Tibial nerve (tissue), 4 donors: ENCODE data around the gene RARRES1. TPM values are rescaled to one million over a fixed set of nuclear protein-coding genes. Genes with fewer than 3 reads are reported as not detected.
A peak's percentile ranks its signal among the peaks of the same experiment; 100 is the strongest.

Source experiments
- DNase-seq, 2 donors: peaks; one replicate each; pipeline ENCODE4 v3.0.0-alpha.2; 2019; ENCODE audit warnings: low spot score in 2 of 2
- H3K27ac ChIP-seq, 4 donors: fragments of 200-600 bp; sonication (generic) in 3 of 4; one replicate each; pipeline ENCODE4 v1.5.1; 2017 to 2019; ENCODE audit warnings: mild to moderate bottlenecking in 1 of 4
- H3K27me3 ChIP-seq, 2 donors: fragments of 200-600 bp; sonication (generic) in 1 of 2; one replicate each; pipeline versions ENCODE4 v1.5.1 to v1.6.0; 2017 to 2019
- H3K36me3 ChIP-seq, 3 donors: fragments of 200-600 bp; sonication (generic); one replicate each; pipeline ENCODE4 v1.5.1; 2018 to 2019
- H3K4me1 ChIP-seq, 4 donors: fragments of 200-600 bp; sonication (generic) in 3 of 4; one replicate each; pipeline ENCODE4 v1.5.1; 2017 to 2019
- H3K4me3 ChIP-seq, 4 donors: fragments of 200-600 bp; sonication (generic) in 3 of 4; one replicate each; pipeline ENCODE4 v1.5.1; 2017 to 2019; ENCODE audit warnings: mild to moderate bottlenecking in 1 of 4, moderate library complexity in 1 of 4
- H3K9me3 ChIP-seq, 4 donors: fragments of 200-600 bp; sonication (generic) in 3 of 4; one replicate each; pipeline ENCODE4 v1.5.1; 2017 to 2019
- EP300 ChIP-seq, 2 donors: sonication (generic); formaldehyde crosslinking; IDR thresholded peaks; one replicate each; pipeline ENCODE4 v1.6.1; 2017; ENCODE audit warnings: antibody characterized with exemption in 2 of 2, mild to moderate bottlenecking in 1 of 2
- POLR2A ChIP-seq, 2 donors: fragments of 450-650 bp; IDR thresholded peaks; one replicate each; pipeline ENCODE4 v1.6.1; 2017; ENCODE audit warnings: antibody characterized with exemption in 2 of 2, mild to moderate bottlenecking in 2 of 2, moderate library complexity in 2 of 2
- WGBS, 2 donors: methylation state at CpG; one replicate each; pipeline ENCODE4 v1.1.5; 2018; 5-methylcytosine and 5-hydroxymethylcytosine counted together
- total RNA-seq, 4 donors: library from RNA; depleted of rRNA; stranded (reverse); fragments of >200 nt; gene quantifications; one replicate each; pipeline ENCODE4 v1.1.0, GENCODE V29; 2016
- TF ChIP-seq, protein P1 (sequence below), 5 experiments: fragments of 200-600 bp in 3 of 5; fragments of 450-650 bp in 2 of 5; sonication (generic) in 3 of 5; IDR thresholded peaks; one replicate each; pipeline ENCODE4 v1.5.1; 2016 to 2019; ENCODE audit warnings: antibody characterized with exemption in 5 of 5, mild to moderate bottlenecking in 3 of 5, moderate library complexity in 2 of 5

The RARRES1 gene
- total RNA-seq, 4 donors from 2014 or later = 17.0 to 1,032 (median 80.4) TPM

DNA sequence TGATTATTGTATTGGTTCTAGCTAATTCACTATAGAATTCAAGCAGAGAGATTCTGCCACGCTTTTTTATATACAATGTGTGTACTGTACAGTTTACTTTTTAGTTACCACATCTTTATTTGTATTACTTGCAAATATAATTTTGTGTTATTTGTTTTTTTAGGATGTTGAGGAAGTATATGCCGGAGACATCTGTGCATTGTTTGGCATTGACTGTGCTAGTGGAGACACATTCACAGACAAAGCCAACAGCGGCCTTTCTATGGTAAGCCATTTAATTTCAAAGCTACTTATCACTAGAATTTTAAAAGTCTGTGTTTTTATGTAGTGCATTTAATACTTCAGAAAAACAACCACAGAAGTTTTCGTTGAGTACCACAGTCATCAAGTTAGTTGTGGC lies 71.5 kb downstream of the RARRES1 start:
- no peak for DNase-seq
- H3K36me3 ChIP-seq = peaks cover 0 to 77% (median 6%) of the 10 kb centered on the region in 3 donors
- WGBS, 2 donors = 89 to 91% methylated on average over 4 of the region's 4 CpGs

DNA sequence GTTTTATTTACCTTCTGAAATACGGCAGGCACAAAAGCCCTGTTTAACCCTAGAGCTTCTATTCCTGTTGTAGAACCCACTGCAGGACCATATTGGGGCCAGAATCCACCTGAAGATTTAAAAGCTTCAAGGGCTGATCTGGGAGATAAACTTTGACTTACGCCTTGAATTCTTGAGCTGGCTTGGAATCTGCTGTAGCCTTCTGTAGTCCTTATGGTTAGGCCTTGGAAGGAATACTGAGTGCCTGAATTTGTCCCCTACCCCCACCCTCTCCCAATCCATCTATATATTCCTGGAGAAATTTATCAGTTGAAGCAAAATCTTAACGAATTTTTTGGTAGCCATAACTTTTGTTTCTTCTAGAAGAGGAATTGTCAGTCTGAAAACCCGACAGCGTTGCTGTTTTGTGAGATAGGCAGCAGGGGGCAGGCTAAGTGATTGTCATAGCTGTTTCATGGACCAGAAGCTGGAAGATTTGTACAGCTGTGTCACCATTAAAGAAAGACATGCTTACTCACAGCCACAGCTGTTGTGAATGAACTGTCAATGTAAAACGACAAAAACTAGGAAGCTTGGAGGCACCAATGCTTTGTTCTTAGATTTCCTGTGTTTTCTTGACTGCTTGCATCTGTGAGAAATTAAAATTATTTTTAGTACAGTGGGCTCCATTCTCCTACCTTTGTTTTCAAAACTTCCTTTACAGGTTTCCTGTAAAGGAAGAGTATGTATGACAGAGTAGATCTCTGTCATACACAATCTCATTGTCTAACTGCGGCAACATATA lies 72.6 kb downstream of the RARRES1 start:
- H3K27me3 ChIP-seq = no peaks in the 10 kb centered on the region
- H3K4me3 ChIP-seq = no peak overlapping the region
- H3K9me3 ChIP-seq = no peaks in the 10 kb centered on the region
- WGBS, 2 donors = 45 to 49% methylated on average over 7 of the region's 7 CpGs
- peaks cover 0 to 79% (median 7%) of the 10 kb centered on the region in 3 donors for H3K36me3 ChIP-seq
- TF ChIP-seq EP300 (IDR thresholded peaks at IDR 0.05) (peak in 1 of 2 donors; percentile 10), POLR2A (IDR thresholded peaks at IDR 0.05) (no peak)
- TF ChIP-seq, protein P1, sequence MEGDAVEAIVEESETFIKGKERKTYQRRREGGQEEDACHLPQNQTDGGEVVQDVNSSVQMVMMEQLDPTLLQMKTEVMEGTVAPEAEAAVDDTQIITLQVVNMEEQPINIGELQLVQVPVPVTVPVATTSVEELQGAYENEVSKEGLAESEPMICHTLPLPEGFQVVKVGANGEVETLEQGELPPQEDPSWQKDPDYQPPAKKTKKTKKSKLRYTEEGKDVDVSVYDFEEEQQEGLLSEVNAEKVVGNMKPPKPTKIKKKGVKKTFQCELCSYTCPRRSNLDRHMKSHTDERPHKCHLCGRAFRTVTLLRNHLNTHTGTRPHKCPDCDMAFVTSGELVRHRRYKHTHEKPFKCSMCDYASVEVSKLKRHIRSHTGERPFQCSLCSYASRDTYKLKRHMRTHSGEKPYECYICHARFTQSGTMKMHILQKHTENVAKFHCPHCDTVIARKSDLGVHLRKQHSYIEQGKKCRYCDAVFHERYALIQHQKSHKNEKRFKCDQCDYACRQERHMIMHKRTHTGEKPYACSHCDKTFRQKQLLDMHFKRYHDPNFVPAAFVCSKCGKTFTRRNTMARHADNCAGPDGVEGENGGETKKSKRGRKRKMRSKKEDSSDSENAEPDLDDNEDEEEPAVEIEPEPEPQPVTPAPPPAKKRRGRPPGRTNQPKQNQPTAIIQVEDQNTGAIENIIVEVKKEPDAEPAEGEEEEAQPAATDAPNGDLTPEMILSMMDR (IDR thresholded peaks at IDR 0.05) = peak; percentile 43 to 61 (median 57)
- peak overlapping the region in 2 of 4 donors; percentile 38 to 58 for H3K27ac ChIP-seq
- peak in 1 of 2 donors; percentile 82 for DNase-seq
- peaks cover 0 to 8% (median 0%) of the 10 kb centered on the region in 4 donors for H3K4me1 ChIP-seq

More for the DNA sequence above, 71.5 kb downstream of the RARRES1 start:
- Histone ChIP-seq H3K4me3 (no peak overlapping the region), H3K4me1 (peaks cover 0 to 8% (median 0%) of the 10 kb centered on the region in 4 donors), H3K9me3 (no peaks in the 10 kb centered on the region), H3K27me3 (no peaks in the 10 kb centered on the region), H3K27ac (no peak overlapping the region)
- no peak for TF ChIP-seq POLR2A (IDR thresholded peaks at IDR 0.05)
- TF ChIP-seq EP300 (IDR thresholded peaks at IDR 0.05) = no peak
- TF ChIP-seq, protein P1 (IDR thresholded peaks at IDR 0.05) = no peak

DNA sequence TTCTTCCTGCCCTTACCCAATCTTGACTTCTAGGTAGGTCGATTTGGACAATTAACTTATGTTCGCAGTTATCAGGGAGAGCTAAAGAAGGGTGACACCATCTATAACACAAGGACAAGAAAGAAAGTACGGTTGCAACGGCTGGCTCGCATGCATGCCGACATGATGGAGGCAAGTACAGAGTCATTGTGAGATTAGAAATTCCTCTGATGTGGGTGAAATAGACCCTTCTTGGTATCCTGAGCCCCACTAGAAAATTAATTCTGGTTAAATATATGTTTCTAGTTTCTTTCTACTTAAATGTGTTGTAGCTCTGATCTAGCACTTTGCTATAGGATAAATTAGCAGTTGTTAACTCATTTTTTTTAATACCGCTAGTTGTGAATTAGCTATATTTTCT lies 73.4 kb downstream of the RARRES1 start:
- Histone ChIP-seq H3K36me3 (peaks cover 0 to 79% (median 7%) of the 10 kb centered on the region in 3 donors), H3K4me1 (peaks cover 0 to 8% (median 0%) of the 10 kb centered on the region in 4 donors), H3K4me3 (no peak overlapping the region), H3K27me3 (no peaks in the 10 kb centered on the region), H3K9me3 (no peaks in the 10 kb centered on the region), H3K27ac (peak overlapping the region in 1 of 4 donors; percentile 58)
- WGBS, 2 donors = 93% methylated on average over 7 of the region's 7 CpGs
- no peak for TF ChIP-seq POLR2A (IDR thresholded peaks at IDR 0.05)
- TF ChIP-seq, protein P1 (IDR thresholded peaks at IDR 0.05) = no peak
- no peak for TF ChIP-seq EP300 (IDR thresholded peaks at IDR 0.05)
- DNase-seq = no peak

DNA sequence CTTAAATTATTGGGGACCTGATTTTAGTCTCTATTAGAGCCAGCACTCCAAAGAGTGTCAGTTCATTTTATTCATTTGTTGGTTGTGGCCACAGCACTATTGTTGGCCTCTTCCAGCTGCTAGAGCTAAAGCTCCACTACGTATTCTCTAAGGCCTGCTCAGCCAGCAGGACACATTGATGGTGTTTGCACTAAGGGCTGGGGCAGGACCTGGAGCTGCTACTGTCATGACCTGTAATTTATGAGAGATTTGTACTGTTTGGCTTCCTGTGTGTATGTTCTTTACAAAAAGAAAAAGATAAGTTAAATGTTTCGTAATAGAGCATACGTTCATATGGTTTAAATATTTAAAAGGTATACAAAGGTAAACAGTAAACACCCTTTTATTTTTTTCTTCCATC lies 79.8 kb downstream of the RARRES1 start:
- Histone ChIP-seq H3K4me3 (no peak overlapping the region), H3K36me3 (peaks cover 0 to 83% (median 4%) of the 10 kb centered on the region in 3 donors), H3K27me3 (no peaks in the 10 kb centered on the region), H3K4me1 (peaks cover 0 to 8% (median 0%) of the 10 kb centered on the region in 4 donors), H3K9me3 (no peaks in the 10 kb centered on the region), H3K27ac (no peak overlapping the region)
- TF ChIP-seq POLR2A (IDR thresholded peaks at IDR 0.05) (no peak), EP300 (IDR thresholded peaks at IDR 0.05) (no peak)
- TF ChIP-seq, protein P1 (IDR thresholded peaks at IDR 0.05) = no peak
- 89 to 91% methylated on average over 3 of the region's 3 CpGs for WGBS, 2 donors
- no peak for DNase-seq

DNA sequence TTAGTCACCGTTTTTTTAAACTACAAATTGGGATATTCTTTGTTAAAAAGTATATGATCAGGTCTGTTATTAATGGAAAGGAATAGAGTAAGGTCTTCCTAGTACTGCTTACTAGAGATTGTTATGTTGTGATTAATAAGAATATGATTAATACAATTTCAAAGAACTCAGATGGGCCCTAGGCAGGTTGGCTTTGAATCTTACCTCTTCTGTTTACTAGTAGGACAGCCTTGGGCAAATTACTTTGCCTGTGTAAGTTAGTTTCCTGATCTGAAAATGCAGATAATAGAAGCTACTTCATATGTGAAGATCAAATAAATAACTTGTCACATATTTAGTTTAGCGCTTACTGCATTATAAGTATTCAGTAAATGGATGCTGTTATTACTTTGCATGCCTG lies 81.1 kb downstream of the RARRES1 start:
- no peak overlapping the region for H3K4me3 ChIP-seq
- H3K27me3 ChIP-seq = no peaks in the 10 kb centered on the region
- no peaks in the 10 kb centered on the region for H3K9me3 ChIP-seq
- no peak for DNase-seq
- H3K27ac ChIP-seq = no peak overlapping the region
- peaks cover 0 to 19% (median 0%) of the 10 kb centered on the region in 4 donors for H3K4me1 ChIP-seq
- TF ChIP-seq POLR2A (IDR thresholded peaks at IDR 0.05) = no peak
- TF ChIP-seq, protein P1 (IDR thresholded peaks at IDR 0.05) = no peak
- no peak for TF ChIP-seq EP300 (IDR thresholded peaks at IDR 0.05)
- WGBS, 2 donors = 97% methylated on average over 2 of the region's 2 CpGs
- peaks cover 0 to 84% (median 4%) of the 10 kb centered on the region in 3 donors for H3K36me3 ChIP-seq
